HEK293 (cell line): ENCODE data around the gene KLHL12.

Experiments
- CTCF ChIA-PET: fragments of 350-600 bp; formaldehyde crosslinking; extraction: SDS; loops from one replicate; lab custom pipeline; 2021; ENCODE audit warnings: antibody characterized with exemption; lab: Yijun Ruan, JAX
- POLR2A ChIA-PET: fragments of 300-600 bp; formaldehyde crosslinking; extraction: SDS; loops from one replicate; lab custom pipeline; 2020; ENCODE audit warnings: antibody characterized with exemption, inconsistent platforms; lab: Yijun Ruan, JAX
- H3K27ac ChIP-seq: fragments of 200-500 bp; sonication (Bioruptor generic); 2 replicates; pipeline ENCODE4 v1.5.1; 2014; ENCODE audit warnings: low read depth, low read length, control low read depth, inconsistent platforms; ENCODE audit errors: extremely low read depth
- H3K36me3 ChIP-seq, 2 experiments: fragments of 200-500 bp in 1 of 2; sonication (Bioruptor generic) in 1 of 2; 1 replicate in 1 of 2; 2 replicates in 1 of 2; pipeline ENCODE4 v1.5.1; 2014 to 2017; ENCODE audit warnings: inconsistent platforms in 2 of 2, low read length in 2 of 2; ENCODE audit not compliant: control insufficient read depth in 2 of 2, insufficient read depth in 1 of 2
- H3K4me1 ChIP-seq: fragments of 200-500 bp; sonication (Bioruptor generic); 2 replicates; pipeline ENCODE4 v1.5.1; 2014; ENCODE audit warnings: mild to moderate bottlenecking, low read length, inconsistent platforms; ENCODE audit not compliant: control insufficient read depth, insufficient read depth
- H3K4me3 ChIP-seq: 2 replicates; pipeline ENCODE4 v1.5.1; 2011; ENCODE audit warnings: low read depth, mild to moderate bottlenecking, control low read depth, low read length, moderate library complexity
- H3K9me3 ChIP-seq: fragments of 200-500 bp; sonication (Bioruptor generic); 2 replicates; pipeline ENCODE4 v1.5.1; 2014; ENCODE audit warnings: low read depth, low read length, inconsistent platforms; ENCODE audit not compliant: control insufficient read depth, insufficient read depth
- GFI1B ChIP-seq: fragments of 450-650 bp; formaldehyde crosslinking; IDR thresholded peaks from 2 replicates; pipeline ENCODE4 v1.5.1; 2016; ENCODE audit warnings: missing biosample characterization, missing genetic modification characterization
- GLIS1 ChIP-seq: fragments of 450-650 bp; formaldehyde crosslinking; IDR thresholded peaks from 2 replicates; pipeline ENCODE4 v1.5.1; 2016; ENCODE audit warnings: missing biosample characterization, missing genetic modification characterization
- IKZF3 ChIP-seq: fragments of 450-650 bp; IDR thresholded peaks from 2 replicates; pipeline ENCODE4 v1.5.0; 2018; ENCODE audit warnings: missing biosample characterization, mild to moderate bottlenecking, missing genetic modification characterization, moderate library complexity
- MYNN ChIP-seq: fragments of 450-650 bp; formaldehyde crosslinking; IDR thresholded peaks from 2 replicates; pipeline ENCODE4 v1.5.1; 2016; ENCODE audit warnings: missing biosample characterization, missing genetic modification characterization, borderline replicate concordance
- OSR2 ChIP-seq: fragments of 450-650 bp; formaldehyde crosslinking; IDR thresholded peaks from 2 replicates; pipeline ENCODE4 v1.5.1; 2016; ENCODE audit warnings: missing biosample characterization, missing genetic modification characterization
- PRDM6 ChIP-seq: fragments of 450-650 bp; formaldehyde crosslinking; IDR thresholded peaks from 2 replicates; pipeline ENCODE4 v1.5.1; 2017; ENCODE audit warnings: missing biosample characterization, missing genetic modification characterization
- SP3 ChIP-seq: fragments of 450-650 bp; formaldehyde crosslinking; IDR thresholded peaks from 2 replicates; pipeline ENCODE4 v1.5.1; 2016; ENCODE audit warnings: missing biosample characterization, missing genetic modification characterization
- YY2 ChIP-seq: fragments of 450-650 bp; formaldehyde crosslinking; IDR thresholded peaks from 2 replicates; pipeline ENCODE4 v1.5.1; 2016; ENCODE audit warnings: missing biosample characterization, missing genetic modification characterization
- ZEB2 ChIP-seq: fragments of 450-650 bp; formaldehyde crosslinking; IDR thresholded peaks from 2 replicates; pipeline ENCODE4 v1.5.1; 2016; ENCODE audit warnings: missing biosample characterization, missing genetic modification characterization
- ZFP3 ChIP-seq: fragments of 450-650 bp; formaldehyde crosslinking; IDR thresholded peaks from 2 replicates; pipeline ENCODE4 v1.5.1; 2016; ENCODE audit warnings: low read depth, missing biosample characterization, missing genetic modification characterization
- ZIC2 ChIP-seq: fragments of 450-650 bp; formaldehyde crosslinking; IDR thresholded peaks from 2 replicates; pipeline ENCODE4 v1.5.1; 2016; ENCODE audit warnings: missing biosample characterization, missing genetic modification characterization
- ZNF10 ChIP-seq: fragments of 450-650 bp; formaldehyde crosslinking; IDR thresholded peaks from 2 replicates; pipeline ENCODE4 v1.5.1; 2017; ENCODE audit warnings: missing biosample characterization, missing genetic modification characterization
- ZNF146 ChIP-seq: fragments of 450-650 bp; formaldehyde crosslinking; IDR thresholded peaks from 2 replicates; pipeline ENCODE4 v1.5.1; 2016; ENCODE audit warnings: missing biosample characterization, missing genetic modification characterization
- ZNF19 ChIP-seq: fragments of 450-650 bp; formaldehyde crosslinking; IDR thresholded peaks from 2 replicates; pipeline ENCODE4; 2016; ENCODE audit warnings: missing biosample characterization, missing genetic modification characterization, low read depth
- ZNF274 ChIP-seq, 2 experiments: fragments of 200-500 bp in 1 of 2; fragments of 450-650 bp in 1 of 2; sonication (Bioruptor generic) in 1 of 2; formaldehyde crosslinking in 1 of 2; IDR thresholded peaks; 2 replicates each; pipeline versions ENCODE4 v1.5.1 to v1.6.1; 2014 to 2016; ENCODE audit warnings: borderline replicate concordance in 1 of 2, inconsistent platforms in 1 of 2, low read length in 1 of 2, missing biosample characterization in 1 of 2, missing genetic modification characterization in 1 of 2
- ZNF354C ChIP-seq: fragments of 450-650 bp; formaldehyde crosslinking; IDR thresholded peaks from 2 replicates; pipeline ENCODE4 v1.5.1; 2016; ENCODE audit warnings: missing biosample characterization, missing genetic modification characterization, low read depth, borderline replicate concordance
- ZNF449 ChIP-seq: fragments of 450-650 bp; formaldehyde crosslinking; IDR thresholded peaks from 2 replicates; pipeline ENCODE4 v1.5.1; 2017; ENCODE audit warnings: missing biosample characterization, mild to moderate bottlenecking, missing genetic modification characterization, moderate library complexity
- ZNF488 ChIP-seq: fragments of 450-650 bp; formaldehyde crosslinking; IDR thresholded peaks from 2 replicates; pipeline ENCODE4 v1.5.1; 2016; ENCODE audit warnings: missing biosample characterization, missing genetic modification characterization
- ZNF530 ChIP-seq: fragments of 450-650 bp; formaldehyde crosslinking; IDR thresholded peaks from 2 replicates; pipeline ENCODE4 v1.5.1; 2016; ENCODE audit warnings: low read depth, missing biosample characterization, missing genetic modification characterization
- ZNF558 ChIP-seq: fragments of 450-650 bp; formaldehyde crosslinking; IDR thresholded peaks from 2 replicates; pipeline ENCODE4 v1.5.1; 2016; ENCODE audit warnings: missing biosample characterization, missing genetic modification characterization
- ZNF639 ChIP-seq: fragments of 450-650 bp; formaldehyde crosslinking; IDR thresholded peaks from 2 replicates; pipeline ENCODE4 v1.5.1; 2016; ENCODE audit warnings: missing biosample characterization, missing genetic modification characterization
- ZNF654 ChIP-seq: fragments of 450-650 bp; formaldehyde crosslinking; IDR thresholded peaks from 2 replicates; pipeline ENCODE4 v1.5.1; 2016; ENCODE audit warnings: low read depth, missing biosample characterization, missing genetic modification characterization
- ZNF791 ChIP-seq: fragments of 450-650 bp; formaldehyde crosslinking; IDR thresholded peaks from 2 replicates; pipeline ENCODE4 v1.5.1; 2016; ENCODE audit warnings: missing biosample characterization, missing genetic modification characterization
- ZNF792 ChIP-seq: fragments of 450-650 bp; formaldehyde crosslinking; IDR thresholded peaks from 2 replicates; pipeline ENCODE4 v1.5.1; 2016; ENCODE audit warnings: missing biosample characterization, missing genetic modification characterization
- ZNF837 ChIP-seq: fragments of 450-650 bp; formaldehyde crosslinking; IDR thresholded peaks from 2 replicates; pipeline ENCODE4 v1.5.1; 2016; ENCODE audit warnings: missing biosample characterization, missing genetic modification characterization
- ZSCAN30 ChIP-seq: fragments of 450-650 bp; IDR thresholded peaks from 2 replicates; pipeline ENCODE4 v1.5.1; 2018; ENCODE audit warnings: missing biosample characterization, mild to moderate bottlenecking, missing genetic modification characterization, moderate library complexity

The KLHL12 gene

GRCh38 chr1:202965422-202965821, 38.4 kb upstream of the KLHL12 start:
- CTCF ChIA-PET, result interaction anchor here (0.6 to 1.0 kb wide), 2 partner anchors 33 to 64 kb away, joined by 4 read pairs; no protein-coding TSS in a partner anchor
- no peaks in the 10 kb centered on the region for H3K9me3 ChIP-seq
- peaks cover 0 to 51% of the 10 kb centered on the region in 2 experiments; a peak in 1 of 3 replicates for H3K36me3 ChIP-seq
- TF ChIP-seq ZNF146 (tag by site-specific recombination), result no peak
- TF ChIP-seq IKZF3 (tag by site-specific recombination), result no peak
- no peak for TF ChIP-seq PRDM6 (tag by site-specific recombination)
- no peak for TF ChIP-seq ZNF10 (tag by site-specific recombination)
- no peak for TF ChIP-seq GFI1B (tag by site-specific recombination)
- no peak for TF ChIP-seq ZNF19 (tag by site-specific recombination)
- TF ChIP-seq ZNF654 (tag by site-specific recombination), result no peak
- no peak for TF ChIP-seq ZNF488 (tag by site-specific recombination)
- no peak for TF ChIP-seq ZNF530
- no peak for TF ChIP-seq ZEB2 (tag by site-specific recombination)
- TF ChIP-seq ZNF558, result no peak
- TF ChIP-seq, all 188 proteins: peak for 0
- POLR2A ChIA-PET, result no interaction called here
- Histone ChIP-seq H3K27ac (no peak overlapping the region), H3K4me3 (no peak overlapping the region), H3K4me1 (0 out of 2 replicates have a peak, but pooled peaks cover 2% of the 10 kb centered on the region)

GRCh38 chr1:202964791-202965410, 37.9 kb upstream of the KLHL12 start:
- Histone ChIP-seq H3K4me1 (0 out of 2 replicates have a peak, but pooled peaks cover 2% of the 10 kb centered on the region), H3K4me3 (no peak overlapping the region), H3K36me3 (peaks cover 0 to 51% of the 10 kb centered on the region in 2 experiments; a peak in 1 of 3 replicates), H3K9me3 (no peaks in the 10 kb centered on the region), H3K27ac (no peak overlapping the region)
- ChIA-PET POLR2A (interaction anchor here (1.0 kb wide), 1 partner anchor 10 kb away, joined by 3 read pairs; no protein-coding TSS in a partner anchor), CTCF (interaction anchor here (0.7 kb wide), 1 partner anchor 76 kb away, joined by 3 read pairs; the partner anchor contains the start of gene RABIF)
- TF ChIP-seq GLIS1 (tag by site-specific recombination), result 0 out of 2 replicates have a peak, but pooled peaks have one; percentile 15
- TF ChIP-seq ZIC2 (tag by site-specific recombination), result peak; percentile 67
- no peak for TF ChIP-seq SP3
- TF ChIP-seq ZNF639 (tag by site-specific recombination), result no peak

- TF ChIP-seq ZNF791 (tag by site-specific recombination) (no peak), ZNF449 (tag by site-specific recombination) (no peak), ZNF19 (tag by site-specific recombination) (no peak), ZNF837 (no peak), ZNF792 (no peak), YY2 (tag by site-specific recombination) (no peak), OSR2 (no peak), ZNF354C (tag by site-specific recombination) (no peak), ZSCAN30 (tag by site-specific recombination) (no peak), MYNN (tag by site-specific recombination) (no peak), ZNF274 (IDR thresholded peaks at IDR 0.05; ENCODE audit: low read length) (no peak), ZNF274 (tag by site-specific recombination; IDR thresholded peaks at IDR 0.05; ENCODE audit: borderline replicate concordance) (no peak), ZFP3 (tag by site-specific recombination) (no peak)
- POLR2A ChIA-PET, result no interaction called here
- no peak overlapping the region for H3K27ac ChIP-seq
- no peaks in the 10 kb centered on the region for H3K9me3 ChIP-seq
- CTCF ChIA-PET, result interaction anchor here (0.6 kb wide), 1 partner anchor 45 kb away, joined by 3 read pairs; no protein-coding TSS in a partner anchor
- H3K4me1 ChIP-seq, result peaks cover 9% of the 10 kb centered on the region
- H3K36me3 ChIP-seq, result peaks cover 0 to 52% of the 10 kb centered on the region in 2 experiments; a peak in 1 of 3 replicates
- H3K4me3 ChIP-seq, result no peak overlapping the region
These were observed 34.3 kb upstream of the KLHL12 start for GRCh38 chr1:202961220-202961880.
